Measurements from ENCODE around the gene PAK3.

Gene PAK3

GRCh38 chrX:111095974-111096895, at the start of gene PAK3:
PAK3 (plus strand) TSS chrX:111096191; CDS start chrX:111123104, 26,913 bp downstream.
- peak within 1 kb of the TSS; percentile 62 for H3K4me3 ChIP-seq (ENCODE audit: low read depth, low read length)
- DNase-seq (ENCODE audit: low read depth) = peak; percentile 62
- in situ Hi-C loops (cut with HindIII; ENCODE audit: low sequenced_read_pairs) = no loop called here
- no peak for TF ChIP-seq CTCF (IDR thresholded peaks at IDR 0.05; ENCODE audit: low read depth, low read length, missing control alignments)

- no peak overlapping the region for H3K4me3 ChIP-seq (ENCODE audit: low read depth, low read length)
- DNase-seq (ENCODE audit: low read depth) = no peak
- no peak for TF ChIP-seq CTCF (IDR thresholded peaks at IDR 0.05; ENCODE audit: low read depth, low read length, missing control alignments)
- in situ Hi-C loops (cut with HindIII; ENCODE audit: low sequenced_read_pairs) = no loop called here
Observed at GRCh38 chrX:111047575-111047974, 48.4 kb upstream of the PAK3 start.

- in situ Hi-C loops (cut with HindIII; ENCODE audit: low sequenced_read_pairs) = no loop called here
- TF ChIP-seq CTCF (IDR thresholded peaks at IDR 0.05; ENCODE audit: low read depth, low read length, missing control alignments) = no peak
- DNase-seq (ENCODE audit: low read depth) = no peak
- no peak overlapping the region for H3K4me3 ChIP-seq (ENCODE audit: low read depth, low read length)
Observed at GRCh38 chrX:111052478-111052877, 43.5 kb upstream of the PAK3 start.

- no peak overlapping the region for H3K4me3 ChIP-seq (ENCODE audit: low read depth, low read length)
- TF ChIP-seq CTCF (IDR thresholded peaks at IDR 0.05; ENCODE audit: low read depth, low read length, missing control alignments) = no peak
- in situ Hi-C loops (cut with HindIII; ENCODE audit: low sequenced_read_pairs) = no loop called here
- no peak for DNase-seq (ENCODE audit: low read depth)
Observed at GRCh38 chrX:111071542-111072277, 24.3 kb upstream of the PAK3 start.

GRCh38 chrX:111083081-111083480, 12.9 kb upstream of the PAK3 start:
- no peak for TF ChIP-seq CTCF (IDR thresholded peaks at IDR 0.05; ENCODE audit: low read depth, low read length, missing control alignments)
- no peak overlapping the region for H3K4me3 ChIP-seq (ENCODE audit: low read depth, low read length)
- in situ Hi-C loops (cut with HindIII; ENCODE audit: low sequenced_read_pairs) = no loop called here
- DNase-seq (ENCODE audit: low read depth) = peak; percentile 59

- no peak for TF ChIP-seq CTCF (IDR thresholded peaks at IDR 0.05; ENCODE audit: low read depth, low read length, missing control alignments)
- in situ Hi-C loops (cut with HindIII; ENCODE audit: low sequenced_read_pairs) = no loop called here
- DNase-seq (ENCODE audit: low read depth) = no peak
- H3K4me3 ChIP-seq (ENCODE audit: low read depth, low read length) = no peak overlapping the region
Observed at GRCh38 chrX:111086591-111087006, 9.4 kb upstream of the PAK3 start.

Data from astrocyte of the cerebellum (primary cell).